ENCODE results near the gene LAGE3. TPM values are rescaled to one million over a fixed set of nuclear protein-coding genes. Genes with fewer than 3 reads are reported as not detected.

Gene LAGE3
- polyA plus RNA-seq, 1 donor (not counting 4 experiments of a cell fraction or from before 2014, with no cell fraction given), result 9.3 TPM

- Histone ChIP-seq H2AFZ (ENCODE audit: control insufficient read depth, low read length) (no peak overlapping the region), H3K4me3 (ENCODE audit: control insufficient read depth in 2 of 3, extremely low read depth in 1 of 3, insufficient read depth in 2 of 3, low read depth in 1 of 3, low read length in 3 of 3) (no peak overlapping the region), H3K9me3 (ENCODE audit: control insufficient read depth, low read depth, low read length) (no peaks in the 10 kb centered on the region), H3K27me3 (ENCODE audit: control insufficient read depth, extremely low read depth, insufficient read depth, low read length) (no peaks in the 10 kb centered on the region), H3K4me2 (ENCODE audit: control insufficient read depth, extremely low read depth, insufficient read depth, low read depth, low read length) (no peak overlapping the region), H3K36me3 (ENCODE audit: control insufficient read depth in 2 of 2, extremely low read depth in 1 of 2, insufficient read depth in 2 of 2, low read length in 2 of 2) (peaks cover 0 to 6% of the 10 kb centered on the region in 2 experiments), H3K27ac (ENCODE audit: control insufficient read depth, insufficient read depth, low read length) (no peak overlapping the region), H3K79me2 (ENCODE audit: control insufficient read depth, insufficient read depth, low read length) (peaks cover 2% of the 10 kb centered on the region), H3K4me1 (ENCODE audit: control insufficient read depth, extremely low read depth, insufficient read depth, low read length) (no peaks in the 10 kb centered on the region), H3K9me1 (ENCODE audit: control insufficient read depth, extremely low read depth, insufficient read depth, low read length) (no peaks in the 10 kb centered on the region), H3K9ac (ENCODE audit: control insufficient read depth, extremely low read depth, insufficient read depth, low read length) (no peak overlapping the region), H4K20me1 (ENCODE audit: control insufficient read depth, extremely low read depth, insufficient read depth, low read length) (no peaks in the 10 kb centered on the region)
- TF ChIP-seq CTCF (optimal IDR thresholded peaks at IDR 0.05 in 1 of 3, IDR thresholded peaks at IDR 0.05 in 1 of 3, conservative IDR thresholded peaks at IDR 0.05 in 1 of 3; ENCODE audit: extremely low read depth in 1 of 3, insufficient read depth in 2 of 3, low read length in 3 of 3) (no peak), EZH2 (IDR thresholded peaks at IDR 0.05; ENCODE audit: low read length) (no peak)
- dilution Hi-C loops (cut with MboI; ENCODE audit: extremely low pct_ligation_motif_present, low sequenced_read_pairs), result no loop called here
- DNase-seq (ENCODE audit: low read depth, low spot score) (no peak), FAIRE-seq (no peak)
Measured at GRCh38 chrX:154465601-154466000, 13.5 kb downstream of the LAGE3 start.

GRCh38 chrX:154464806-154465365 lies 14.2 kb downstream of the LAGE3 start:
- Histone ChIP-seq H2AFZ (ENCODE audit: control insufficient read depth, low read length) (no peak overlapping the region), H3K36me3 (ENCODE audit: control insufficient read depth in 2 of 2, extremely low read depth in 1 of 2, insufficient read depth in 2 of 2, low read length in 2 of 2) (peaks cover 0 to 4% of the 10 kb centered on the region in 2 experiments)

More at GRCh38 chrX:154464806-154465365, 14.2 kb downstream of the LAGE3 start:
- FAIRE-seq (no peak), DNase-seq (ENCODE audit: low read depth, low spot score) (no peak)
- H3K4me2 ChIP-seq (ENCODE audit: control insufficient read depth, extremely low read depth, insufficient read depth, low read depth, low read length), result no peak overlapping the region
- H3K27ac ChIP-seq (ENCODE audit: control insufficient read depth, insufficient read depth, low read length), result no peak overlapping the region
- no peaks in the 10 kb centered on the region for H3K9me3 ChIP-seq (ENCODE audit: control insufficient read depth, low read depth, low read length)
- no peaks in the 10 kb centered on the region for H3K27me3 ChIP-seq (ENCODE audit: control insufficient read depth, extremely low read depth, insufficient read depth, low read length)
- no peaks in the 10 kb centered on the region for H4K20me1 ChIP-seq (ENCODE audit: control insufficient read depth, extremely low read depth, insufficient read depth, low read length)
- no peak overlapping the region for H3K4me3 ChIP-seq (ENCODE audit: control insufficient read depth in 2 of 3, extremely low read depth in 1 of 3, insufficient read depth in 2 of 3, low read depth in 1 of 3, low read length in 3 of 3)
- peaks cover 3% of the 10 kb centered on the region for H3K4me1 ChIP-seq (ENCODE audit: control insufficient read depth, extremely low read depth, insufficient read depth, low read length)
- dilution Hi-C loops (cut with MboI; ENCODE audit: extremely low pct_ligation_motif_present, low sequenced_read_pairs), result no loop called here
- H3K9ac ChIP-seq (ENCODE audit: control insufficient read depth, extremely low read depth, insufficient read depth, low read length), result no peak overlapping the region
- no peaks in the 10 kb centered on the region for H3K9me1 ChIP-seq (ENCODE audit: control insufficient read depth, extremely low read depth, insufficient read depth, low read length)
- no peak for TF ChIP-seq CTCF (optimal IDR thresholded peaks at IDR 0.05 in 1 of 3, IDR thresholded peaks at IDR 0.05 in 1 of 3, conservative IDR thresholded peaks at IDR 0.05 in 1 of 3; ENCODE audit: extremely low read depth in 1 of 3, insufficient read depth in 2 of 3, low read length in 3 of 3)
- no peak for TF ChIP-seq EZH2 (IDR thresholded peaks at IDR 0.05; ENCODE audit: low read length)
- peaks cover 2% of the 10 kb centered on the region for H3K79me2 ChIP-seq (ENCODE audit: control insufficient read depth, insufficient read depth, low read length)
